AG09309 (cell line): ENCODE measurements around the gene LINC00305.

Experiments
- DNase-seq: peaks from one replicate; pipeline ENCODE4 v3.0.0-alpha.2; 2010; ENCODE audit warnings: low read depth
- H3K4me3 ChIP-seq: 2 replicates; pipeline ENCODE4 v1.5.1; 2011; ENCODE audit warnings: mild to moderate bottlenecking, low read depth, low read length, moderate library complexity; ENCODE audit not compliant: control insufficient read depth
- TF ChIP-seq, protein P1 (sequence below): IDR thresholded peaks from 2 replicates; pipeline ENCODE4 v1.5.1; 2011; ENCODE audit warnings: mild to moderate bottlenecking, low read depth, low read length, inconsistent platforms; ENCODE audit not compliant: insufficient read depth, control insufficient read depth; ENCODE audit errors: missing control alignments

The LINC00305 gene

DNA sequence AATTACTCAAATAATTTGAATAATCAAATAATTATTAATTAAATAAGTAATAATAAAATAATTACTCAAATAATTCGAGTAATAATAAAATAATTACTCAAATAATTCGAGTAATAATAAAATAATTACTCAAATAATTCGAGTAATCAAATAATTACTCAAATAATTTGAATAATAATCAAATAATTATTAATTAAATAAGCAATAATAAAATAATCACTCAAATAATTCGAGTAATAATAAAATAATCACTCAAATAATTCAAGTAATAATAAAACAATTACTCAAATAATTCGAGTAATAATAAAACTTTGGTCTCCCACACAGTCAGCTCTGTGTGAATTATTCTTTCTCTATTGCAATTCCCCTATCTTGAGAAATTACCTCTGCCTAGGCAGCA lies 30.0 kb upstream of the LINC00305 start:
- no peak for DNase-seq
- TF ChIP-seq, protein P1, sequence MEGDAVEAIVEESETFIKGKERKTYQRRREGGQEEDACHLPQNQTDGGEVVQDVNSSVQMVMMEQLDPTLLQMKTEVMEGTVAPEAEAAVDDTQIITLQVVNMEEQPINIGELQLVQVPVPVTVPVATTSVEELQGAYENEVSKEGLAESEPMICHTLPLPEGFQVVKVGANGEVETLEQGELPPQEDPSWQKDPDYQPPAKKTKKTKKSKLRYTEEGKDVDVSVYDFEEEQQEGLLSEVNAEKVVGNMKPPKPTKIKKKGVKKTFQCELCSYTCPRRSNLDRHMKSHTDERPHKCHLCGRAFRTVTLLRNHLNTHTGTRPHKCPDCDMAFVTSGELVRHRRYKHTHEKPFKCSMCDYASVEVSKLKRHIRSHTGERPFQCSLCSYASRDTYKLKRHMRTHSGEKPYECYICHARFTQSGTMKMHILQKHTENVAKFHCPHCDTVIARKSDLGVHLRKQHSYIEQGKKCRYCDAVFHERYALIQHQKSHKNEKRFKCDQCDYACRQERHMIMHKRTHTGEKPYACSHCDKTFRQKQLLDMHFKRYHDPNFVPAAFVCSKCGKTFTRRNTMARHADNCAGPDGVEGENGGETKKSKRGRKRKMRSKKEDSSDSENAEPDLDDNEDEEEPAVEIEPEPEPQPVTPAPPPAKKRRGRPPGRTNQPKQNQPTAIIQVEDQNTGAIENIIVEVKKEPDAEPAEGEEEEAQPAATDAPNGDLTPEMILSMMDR: no peak
- H3K4me3 ChIP-seq: no peak overlapping the region

DNA sequence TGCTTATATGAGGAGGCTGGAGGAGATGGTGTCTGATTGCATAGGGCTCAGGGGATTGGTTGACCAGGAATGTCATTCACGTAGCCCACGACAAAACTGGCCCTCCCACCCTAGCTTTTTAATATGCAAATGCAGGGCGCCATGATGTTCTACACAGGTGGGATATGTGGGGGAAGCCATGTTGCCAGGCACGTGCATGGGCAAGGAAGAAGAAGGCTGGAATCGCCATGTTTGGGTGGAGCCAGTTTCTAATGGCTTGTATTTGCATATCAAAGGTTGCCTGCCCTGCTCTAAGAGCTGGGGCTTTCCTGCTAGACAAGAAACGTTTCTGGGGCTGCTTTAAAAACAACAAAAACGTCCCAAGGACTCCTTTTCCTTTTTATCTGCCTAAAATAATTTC lies 26.5 kb upstream of the LINC00305 start:
- TF ChIP-seq, protein P1: no peak
- no peak overlapping the region for H3K4me3 ChIP-seq
- DNase-seq: no peak

DNA sequence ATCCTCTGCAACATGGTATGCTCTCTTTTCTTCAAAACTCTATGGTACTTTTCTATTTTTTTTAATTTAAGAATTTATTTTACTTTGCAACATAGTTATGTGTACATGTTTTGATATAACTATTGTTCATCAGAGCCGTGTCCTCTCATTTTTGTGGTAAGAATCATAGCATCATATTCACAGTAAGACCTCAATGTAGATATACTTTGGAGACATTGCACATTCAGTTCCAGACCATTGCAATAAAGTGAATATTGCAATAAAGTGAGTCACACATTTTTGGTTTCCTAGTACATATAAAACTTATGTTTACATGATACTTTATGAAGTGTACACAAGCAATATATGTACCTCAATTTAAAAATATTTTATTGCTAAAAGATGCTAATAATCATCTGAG lies 22.7 kb upstream of the LINC00305 start:
- DNase-seq: no peak
- TF ChIP-seq, protein P1: no peak
- no peak overlapping the region for H3K4me3 ChIP-seq

DNA sequence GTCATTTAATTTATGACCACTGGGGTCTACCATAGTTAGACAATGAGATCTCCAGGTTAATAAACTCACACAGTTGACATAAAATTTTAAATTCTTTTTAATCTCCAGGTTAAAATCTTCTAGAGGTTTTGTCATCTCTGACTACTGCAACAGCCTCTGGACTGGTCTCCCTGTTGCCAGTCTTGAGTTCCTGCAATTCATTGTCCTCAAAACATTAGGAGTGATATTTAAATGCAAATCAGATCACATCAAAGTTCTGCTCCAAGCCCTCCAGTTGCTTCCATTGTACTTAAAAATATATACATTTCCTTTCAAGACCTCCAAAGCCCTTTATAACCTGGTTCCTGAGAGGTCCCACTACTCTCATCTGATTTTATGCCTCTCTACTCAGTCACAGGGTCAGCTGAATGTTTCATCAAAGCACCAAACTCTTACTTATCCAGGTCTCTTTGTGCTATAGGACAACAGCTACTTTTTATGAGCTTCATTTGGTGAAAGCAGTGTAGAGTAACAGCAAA lies 18.6 kb upstream of the LINC00305 start:
- no peak for DNase-seq
- TF ChIP-seq, protein P1: no peak
- no peak overlapping the region for H3K4me3 ChIP-seq

DNA sequence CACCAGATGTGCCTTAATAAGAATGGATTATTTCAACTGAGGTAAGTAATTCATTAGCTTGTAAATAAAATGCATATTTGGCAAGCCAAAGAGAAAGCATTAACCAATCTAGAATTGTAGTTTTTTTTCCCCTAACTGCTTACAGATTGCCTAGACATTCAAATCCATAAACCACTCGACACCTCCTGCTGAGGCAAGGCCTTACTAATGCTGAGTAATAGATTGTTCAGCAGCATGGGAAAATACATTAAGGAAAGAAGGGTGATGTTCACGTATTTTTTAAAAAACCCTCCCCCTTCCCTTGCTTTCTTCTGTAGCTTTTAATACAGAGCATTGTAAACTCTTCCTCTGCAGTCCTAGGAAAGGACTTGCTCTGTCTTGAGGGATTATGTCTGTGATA lies 17.0 kb upstream of the LINC00305 start:
- TF ChIP-seq, protein P1: no peak
- H3K4me3 ChIP-seq: no peak overlapping the region
- no peak for DNase-seq

DNA sequence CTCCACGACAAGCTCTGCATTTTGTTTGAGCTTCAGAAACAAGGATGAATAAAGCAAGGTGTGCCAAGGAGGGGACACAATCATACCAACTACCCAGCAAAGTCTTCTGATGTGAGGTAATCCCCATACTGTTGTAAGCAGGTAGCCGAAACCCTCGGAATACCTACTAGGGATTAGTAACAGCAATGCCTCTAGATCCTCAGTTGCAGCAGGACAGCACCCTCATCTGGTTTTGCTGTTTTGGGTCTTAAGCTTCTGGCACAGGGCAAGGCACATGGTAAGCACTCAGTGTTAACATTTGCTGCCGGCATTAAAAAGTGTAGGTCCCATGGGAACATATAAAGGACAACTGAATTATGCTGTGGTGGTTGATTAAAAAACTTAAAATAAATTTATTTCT lies 16.0 kb upstream of the LINC00305 start:
- TF ChIP-seq, protein P1: no peak
- H3K4me3 ChIP-seq: no peak overlapping the region
- no peak for DNase-seq
